ENCODE data around the gene SMYD3.

SMYD3 gene

DNA sequence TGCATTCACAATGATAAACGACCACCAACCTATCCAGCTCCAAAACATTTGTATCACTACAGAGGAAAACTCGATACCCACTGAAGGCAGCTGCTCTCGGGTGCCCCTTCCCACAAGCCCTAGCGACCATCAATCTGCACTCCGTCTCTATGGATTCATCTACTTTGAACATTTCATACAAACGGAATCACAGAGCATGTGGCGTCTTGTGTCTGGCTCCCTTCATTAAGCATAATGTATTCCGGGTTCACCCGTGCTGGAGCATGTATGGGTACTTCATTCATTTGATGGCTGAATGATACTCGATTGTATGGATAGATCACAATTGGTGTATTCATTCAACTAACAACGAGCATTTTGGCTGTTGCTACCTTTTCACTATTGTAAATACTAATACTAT, 340.2 kb downstream of the SMYD3 start:
- Mint-ChIP-seq H3K36me3 (peaks cover 23% of the 10 kb centered on the region), H3K27me3 (no peaks in the 10 kb centered on the region), H3K4me1 (ENCODE audit: low read depth) (no peaks in the 10 kb centered on the region), H3K4me3 (no peak overlapping the region), H3K27ac (no peak overlapping the region), H3K9me3 (ENCODE audit: low read depth) (no peaks in the 10 kb centered on the region)

DNA sequence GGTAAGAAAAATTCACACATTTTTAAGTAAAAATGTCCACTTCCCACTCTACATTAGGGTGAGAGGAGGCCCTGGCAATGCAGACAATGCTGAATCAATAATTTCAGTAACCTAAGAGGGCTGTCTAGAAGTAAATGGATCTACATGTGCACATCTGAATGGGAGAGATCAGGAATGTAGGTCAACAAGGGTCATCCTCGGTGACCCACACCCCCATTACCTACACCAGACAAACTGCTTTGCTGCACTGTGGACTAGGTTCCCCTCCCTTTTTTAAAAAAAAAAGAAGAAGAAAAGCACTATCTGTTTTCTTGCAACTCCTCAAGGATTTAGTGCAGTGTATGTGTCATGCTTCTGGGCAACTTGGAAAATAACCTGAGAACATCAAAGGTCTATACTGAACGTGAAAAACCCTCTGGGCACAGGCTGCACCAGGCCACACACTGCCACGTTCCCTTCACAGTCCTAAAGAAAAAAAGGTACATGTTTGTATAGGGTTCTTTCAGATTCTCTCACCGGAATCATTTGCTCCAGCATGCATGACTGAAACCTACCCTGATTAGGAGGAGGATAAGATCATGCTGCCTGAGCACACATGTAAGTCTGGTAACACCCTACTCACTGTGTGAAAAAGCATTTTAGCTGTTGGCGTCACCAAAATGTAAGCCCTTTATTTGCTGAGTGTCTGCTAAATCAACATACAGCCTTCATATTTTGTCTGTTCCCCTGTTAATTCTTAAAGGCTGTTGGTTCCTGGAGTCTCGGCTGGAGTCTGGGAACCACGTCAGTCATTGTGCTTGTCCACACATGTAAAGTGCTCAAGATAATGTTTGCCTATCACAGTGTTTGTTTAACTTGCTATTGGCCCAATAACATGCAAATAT, 341.0 kb downstream of the SMYD3 start:
- H3K4me1 Mint-ChIP-seq (ENCODE audit: low read depth): no peaks in the 10 kb centered on the region

DNA sequence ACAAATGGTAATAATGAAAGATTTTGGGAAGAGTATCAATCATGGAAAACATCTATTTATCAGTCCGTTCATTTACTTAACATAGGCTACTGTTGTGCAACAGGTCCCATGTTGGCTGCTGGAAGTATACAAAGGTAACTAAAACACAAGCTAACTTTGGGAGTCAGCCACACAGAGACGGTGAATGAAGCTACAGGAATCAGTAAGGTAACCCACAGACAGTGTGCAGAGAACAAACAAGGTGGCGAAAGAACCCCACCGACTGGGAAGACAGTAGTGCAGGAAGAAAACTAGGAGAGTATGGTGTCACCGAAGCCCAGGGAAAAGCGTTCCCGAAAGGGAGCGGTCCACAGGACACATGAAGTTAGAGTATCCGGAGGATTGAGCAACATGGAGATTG, 342.3 kb downstream of the SMYD3 start:
- Mint-ChIP-seq H3K27ac (no peak overlapping the region), H3K4me1 (ENCODE audit: low read depth) (no peaks in the 10 kb centered on the region), H3K4me3 (no peak overlapping the region), H3K27me3 (no peaks in the 10 kb centered on the region), H3K36me3 (peaks cover 27% of the 10 kb centered on the region), H3K9me3 (ENCODE audit: low read depth) (no peaks in the 10 kb centered on the region)

More for the DNA sequence above, 341.0 kb downstream of the SMYD3 start:
- Mint-ChIP-seq H3K36me3 (peaks cover 27% of the 10 kb centered on the region), H3K9me3 (ENCODE audit: low read depth) (no peaks in the 10 kb centered on the region), H3K27me3 (no peaks in the 10 kb centered on the region), H3K4me3 (no peak overlapping the region), H3K27ac (no peak overlapping the region)

DNA sequence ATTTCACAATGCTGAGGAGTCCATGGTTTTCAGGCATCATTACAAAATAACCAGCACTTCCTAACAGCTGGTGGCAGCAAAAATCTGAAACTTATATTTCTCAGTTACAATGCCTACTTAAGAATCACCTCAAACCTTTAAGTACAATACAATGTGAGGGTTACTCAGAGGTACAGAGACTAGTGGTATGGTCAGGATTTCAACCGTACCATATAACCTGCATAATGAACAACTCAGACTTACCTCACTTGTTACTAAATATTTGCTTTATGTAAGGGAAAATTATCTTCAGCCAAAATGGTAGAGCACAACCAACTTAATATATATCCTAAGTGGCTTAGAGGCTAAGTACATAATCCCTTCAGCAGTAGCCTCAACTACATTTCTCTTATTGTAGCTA, 344.5 kb downstream of the SMYD3 start:
- H3K4me1 Mint-ChIP-seq (ENCODE audit: low read depth): no peaks in the 10 kb centered on the region
- H3K4me3 Mint-ChIP-seq: no peak overlapping the region
- peaks cover 18% of the 10 kb centered on the region for H3K36me3 Mint-ChIP-seq
- no peaks in the 10 kb centered on the region for H3K9me3 Mint-ChIP-seq (ENCODE audit: low read depth)
- H3K27ac Mint-ChIP-seq: no peak overlapping the region
- no peaks in the 10 kb centered on the region for H3K27me3 Mint-ChIP-seq

DNA sequence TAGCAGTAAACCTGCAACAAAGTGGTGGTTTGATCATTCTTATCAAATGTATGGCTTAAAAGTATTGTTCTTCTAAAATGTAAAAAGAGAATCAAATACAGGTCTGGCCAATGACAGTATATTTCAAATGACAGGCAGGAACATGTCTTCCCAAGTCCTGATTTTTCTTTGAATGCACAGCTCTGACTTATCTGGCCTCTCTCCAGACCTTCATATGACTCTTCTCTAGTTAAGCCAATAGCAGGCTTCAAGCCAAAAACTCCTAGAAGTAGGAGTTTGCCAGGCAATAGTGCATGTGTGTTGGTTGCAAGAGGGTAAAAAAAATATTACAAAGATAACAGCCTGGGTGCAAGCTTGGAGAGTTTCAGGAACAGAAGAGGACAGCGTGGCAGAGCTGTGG, 345.5 kb downstream of the SMYD3 start:
- no peak overlapping the region for H3K27ac Mint-ChIP-seq
- no peak overlapping the region for H3K4me3 Mint-ChIP-seq
- no peaks in the 10 kb centered on the region for H3K4me1 Mint-ChIP-seq (ENCODE audit: low read depth)
- no peaks in the 10 kb centered on the region for H3K27me3 Mint-ChIP-seq
- no peaks in the 10 kb centered on the region for H3K9me3 Mint-ChIP-seq (ENCODE audit: low read depth)
- peaks cover 17% of the 10 kb centered on the region for H3K36me3 Mint-ChIP-seq

DNA sequence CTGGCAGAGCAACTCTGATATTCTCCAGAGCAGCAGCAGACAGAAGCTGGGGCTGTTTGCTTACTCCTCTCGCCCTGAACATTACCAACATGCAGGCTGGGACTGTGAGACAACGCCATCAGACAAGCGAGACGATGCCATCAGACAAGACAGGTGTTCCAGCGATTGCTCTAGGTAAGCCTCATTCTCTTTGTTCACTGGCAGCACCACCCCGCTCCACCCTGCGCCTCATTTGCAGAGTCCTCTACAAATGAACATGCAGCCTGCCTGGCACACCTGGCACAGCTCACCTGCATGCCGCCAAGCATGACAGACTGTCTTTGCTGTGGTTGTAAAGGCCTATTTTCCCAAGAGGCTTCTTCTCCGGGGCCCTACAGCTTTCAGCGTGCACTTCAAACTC, 346.2 kb downstream of the SMYD3 start:
- H3K27ac Mint-ChIP-seq: no peak overlapping the region
- no peaks in the 10 kb centered on the region for H3K27me3 Mint-ChIP-seq
- peaks cover 20% of the 10 kb centered on the region for H3K36me3 Mint-ChIP-seq
- H3K4me1 Mint-ChIP-seq (ENCODE audit: low read depth): no peaks in the 10 kb centered on the region
- H3K9me3 Mint-ChIP-seq (ENCODE audit: low read depth): no peaks in the 10 kb centered on the region
- H3K4me3 Mint-ChIP-seq: no peak overlapping the region

DNA sequence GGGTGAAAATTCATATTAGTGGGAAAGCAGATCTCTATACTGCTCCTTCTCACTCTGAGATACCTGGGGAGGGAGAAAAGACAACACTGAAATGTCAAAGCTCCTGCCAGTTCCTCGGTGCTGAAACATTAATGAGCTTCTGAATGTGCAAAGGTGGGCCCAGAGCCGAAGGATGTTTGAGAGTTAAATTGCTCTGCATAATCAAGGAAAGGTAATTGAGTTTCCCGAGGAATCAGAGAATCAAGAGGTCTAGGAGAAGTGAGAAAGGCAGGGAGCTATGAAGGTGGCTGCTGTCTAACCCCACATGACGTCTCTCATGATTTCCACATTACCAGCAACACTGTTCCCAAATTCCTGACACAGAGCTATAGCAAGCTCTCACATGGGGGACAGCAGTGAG, 346.7 kb downstream of the SMYD3 start:
- Mint-ChIP-seq H3K36me3 (peaks cover 20% of the 10 kb centered on the region), H3K4me1 (ENCODE audit: low read depth) (no peaks in the 10 kb centered on the region), H3K27ac (no peak overlapping the region), H3K9me3 (ENCODE audit: low read depth) (no peaks in the 10 kb centered on the region), H3K4me3 (no peak overlapping the region), H3K27me3 (no peaks in the 10 kb centered on the region)

DNA sequence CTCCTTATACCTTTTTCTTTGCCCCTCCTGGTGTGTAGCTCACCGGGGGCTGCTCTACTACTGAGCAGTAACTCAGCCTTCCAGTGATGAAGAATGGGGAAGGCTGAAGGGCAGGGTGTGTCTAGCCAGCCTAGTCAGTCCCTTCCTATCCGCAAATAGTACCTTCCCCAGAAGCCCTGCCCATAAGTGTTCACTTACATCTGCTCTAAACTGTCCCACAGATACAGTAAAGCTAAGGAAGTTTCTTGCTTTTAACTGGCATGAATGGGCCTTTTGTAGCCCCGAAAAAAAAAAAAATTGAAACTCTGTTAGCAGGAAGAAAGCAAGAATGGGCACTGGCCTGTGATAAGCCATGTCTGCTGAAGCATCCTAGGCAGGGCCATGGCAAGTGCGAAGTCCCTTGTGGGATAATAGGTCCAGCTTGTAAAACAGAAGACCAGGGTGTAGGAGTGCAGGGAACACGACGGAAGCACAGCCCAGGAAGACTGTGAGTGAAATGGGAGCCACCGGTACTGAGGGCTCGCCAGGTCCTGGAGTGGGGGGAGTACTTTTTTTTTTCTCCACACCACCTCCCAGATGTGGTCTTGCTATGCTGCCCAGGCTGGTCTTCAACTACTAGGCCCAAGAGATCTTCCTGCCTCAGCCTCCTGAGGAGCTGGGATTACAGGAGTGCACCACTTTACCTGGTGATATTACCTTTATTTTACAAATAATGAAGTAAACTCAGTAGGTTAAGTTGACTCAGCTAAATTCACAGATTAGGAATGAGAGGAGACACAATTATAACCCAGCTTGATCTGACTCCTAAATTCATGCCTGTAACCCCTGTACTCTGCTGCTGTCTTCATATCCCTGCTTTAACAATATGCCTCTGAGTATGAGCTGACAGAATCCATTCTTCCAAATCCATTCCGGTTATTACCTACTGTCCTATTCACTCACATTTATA, 347.5 kb downstream of the SMYD3 start:
- Mint-ChIP-seq H3K9me3 (ENCODE audit: low read depth) (no peaks in the 10 kb centered on the region), H3K4me1 (ENCODE audit: low read depth) (no peaks in the 10 kb centered on the region), H3K4me3 (no peak overlapping the region), H3K27ac (no peak overlapping the region), H3K36me3 (peaks cover 13% of the 10 kb centered on the region), H3K27me3 (no peaks in the 10 kb centered on the region)

DNA sequence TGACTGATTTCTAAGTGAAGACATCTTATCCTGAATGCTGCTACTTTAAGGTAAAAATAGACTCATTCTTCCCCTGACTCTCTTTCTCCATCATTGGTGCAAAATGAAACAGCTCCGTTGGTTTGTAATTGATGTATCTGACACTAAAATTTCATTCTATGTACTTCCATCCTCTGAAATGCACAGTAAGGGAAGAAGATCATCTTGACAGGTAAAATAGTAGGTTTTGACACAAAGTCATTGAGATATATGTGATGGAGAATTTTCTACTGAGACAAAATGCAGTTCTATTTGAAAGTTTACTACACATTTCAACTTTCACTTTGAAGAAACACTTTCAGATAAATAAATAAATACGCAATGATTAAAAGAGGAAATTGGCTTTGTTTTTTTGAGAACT, 348.9 kb downstream of the SMYD3 start:
- Mint-ChIP-seq H3K4me3 (no peak overlapping the region), H3K27me3 (no peaks in the 10 kb centered on the region), H3K36me3 (peaks cover 15% of the 10 kb centered on the region), H3K4me1 (ENCODE audit: low read depth) (no peaks in the 10 kb centered on the region), H3K27ac (no peak overlapping the region), H3K9me3 (ENCODE audit: low read depth) (no peaks in the 10 kb centered on the region)

DNA sequence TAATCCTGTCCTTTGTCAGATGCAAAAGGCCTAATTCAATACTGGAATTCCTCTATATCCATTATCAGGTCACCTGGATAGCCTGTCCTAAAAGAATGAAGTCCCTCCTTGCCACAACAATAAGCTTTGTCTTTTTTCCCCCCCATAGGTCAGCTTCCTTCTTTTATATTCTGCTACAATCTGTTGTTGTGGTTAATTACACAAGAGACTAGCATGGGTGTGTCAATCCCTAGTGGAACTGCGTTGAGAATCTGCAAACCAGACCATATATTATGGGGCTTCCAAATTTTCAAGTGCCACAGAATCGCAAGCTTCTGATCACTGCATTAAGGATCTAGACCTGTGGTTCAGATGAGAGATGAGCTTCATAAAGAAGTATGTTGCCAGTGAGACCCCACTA, 349.6 kb downstream of the SMYD3 start:
- no peaks in the 10 kb centered on the region for H3K27me3 Mint-ChIP-seq
- no peaks in the 10 kb centered on the region for H3K4me1 Mint-ChIP-seq (ENCODE audit: low read depth)
- no peak overlapping the region for H3K4me3 Mint-ChIP-seq
- H3K9me3 Mint-ChIP-seq (ENCODE audit: low read depth): no peaks in the 10 kb centered on the region
- H3K36me3 Mint-ChIP-seq: peaks cover 15% of the 10 kb centered on the region
- no peak overlapping the region for H3K27ac Mint-ChIP-seq

DNA sequence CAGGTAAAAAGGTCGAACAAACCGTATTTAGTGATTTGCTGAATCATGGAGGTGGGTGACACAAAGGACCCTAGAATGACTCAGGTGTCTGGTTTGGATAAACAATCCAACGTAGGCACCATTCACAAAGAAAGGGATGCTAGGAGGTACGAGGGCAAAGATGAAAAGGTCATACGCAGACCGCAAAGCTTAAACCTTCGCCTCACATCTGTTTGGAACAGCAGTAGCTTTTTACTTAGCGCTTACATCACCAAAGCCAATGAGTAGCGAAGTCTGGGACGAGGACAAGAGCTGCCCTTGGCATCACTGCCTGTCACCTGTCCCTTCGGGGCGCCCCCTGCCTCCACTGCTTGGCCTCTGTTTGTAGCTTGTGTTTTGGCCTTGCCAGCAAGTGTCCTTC, 350.2 kb downstream of the SMYD3 start:
- H3K4me3 Mint-ChIP-seq: no peak overlapping the region
- H3K9me3 Mint-ChIP-seq (ENCODE audit: low read depth): no peaks in the 10 kb centered on the region
- H3K4me1 Mint-ChIP-seq (ENCODE audit: low read depth): no peaks in the 10 kb centered on the region
- no peak overlapping the region for H3K27ac Mint-ChIP-seq
- H3K36me3 Mint-ChIP-seq: peaks cover 16% of the 10 kb centered on the region
- no peaks in the 10 kb centered on the region for H3K27me3 Mint-ChIP-seq

DNA sequence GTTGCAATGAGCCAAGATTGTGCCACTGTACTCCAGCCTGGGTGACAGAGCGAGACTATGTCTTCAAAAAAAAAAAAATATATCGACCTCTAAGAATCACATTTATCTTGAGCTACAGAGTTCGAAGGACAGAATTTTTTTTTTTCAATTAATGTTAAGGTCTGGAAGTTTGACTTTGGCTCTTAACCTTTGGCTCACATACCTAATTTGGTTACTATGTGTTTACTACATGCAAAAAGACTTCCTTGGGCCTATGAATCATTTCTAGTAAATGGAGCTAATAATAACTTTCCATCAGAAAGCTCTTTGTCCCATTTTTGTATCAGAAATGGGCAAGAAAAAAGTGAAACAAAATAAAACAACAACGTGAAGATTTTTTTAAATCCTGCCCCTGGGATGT, 351.2 kb downstream of the SMYD3 start:
- Mint-ChIP-seq H3K4me1 (ENCODE audit: low read depth) (no peaks in the 10 kb centered on the region), H3K36me3 (peaks cover 17% of the 10 kb centered on the region), H3K27ac (no peak overlapping the region), H3K4me3 (no peak overlapping the region), H3K9me3 (ENCODE audit: low read depth) (no peaks in the 10 kb centered on the region), H3K27me3 (no peaks in the 10 kb centered on the region)

DNA sequence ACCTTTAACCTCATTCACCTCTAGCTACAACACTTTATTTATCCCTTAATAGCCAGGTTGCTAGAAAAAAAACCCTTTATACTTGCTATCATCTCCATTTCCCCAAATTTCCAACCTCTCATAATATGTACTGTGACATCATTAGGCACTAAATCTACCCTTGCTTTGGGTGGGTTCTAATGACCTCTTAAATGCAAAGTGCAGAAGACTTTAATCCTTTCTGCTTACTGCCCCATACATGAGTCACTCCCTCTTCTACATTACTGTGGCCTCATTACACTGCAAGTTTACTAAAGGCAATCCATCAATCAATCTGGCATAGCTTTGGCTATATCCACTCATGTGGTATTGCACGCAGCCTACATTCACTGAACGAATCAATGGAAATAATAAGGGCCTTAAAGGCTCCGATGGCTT, 353.3 kb downstream of the SMYD3 start:
- H3K27me3 Mint-ChIP-seq: no peaks in the 10 kb centered on the region
- no peaks in the 10 kb centered on the region for H3K4me1 Mint-ChIP-seq (ENCODE audit: low read depth)
- no peak overlapping the region for H3K27ac Mint-ChIP-seq
- peaks cover 21% of the 10 kb centered on the region for H3K36me3 Mint-ChIP-seq
- no peak overlapping the region for H3K4me3 Mint-ChIP-seq
- H3K9me3 Mint-ChIP-seq (ENCODE audit: low read depth): no peaks in the 10 kb centered on the region

DNA sequence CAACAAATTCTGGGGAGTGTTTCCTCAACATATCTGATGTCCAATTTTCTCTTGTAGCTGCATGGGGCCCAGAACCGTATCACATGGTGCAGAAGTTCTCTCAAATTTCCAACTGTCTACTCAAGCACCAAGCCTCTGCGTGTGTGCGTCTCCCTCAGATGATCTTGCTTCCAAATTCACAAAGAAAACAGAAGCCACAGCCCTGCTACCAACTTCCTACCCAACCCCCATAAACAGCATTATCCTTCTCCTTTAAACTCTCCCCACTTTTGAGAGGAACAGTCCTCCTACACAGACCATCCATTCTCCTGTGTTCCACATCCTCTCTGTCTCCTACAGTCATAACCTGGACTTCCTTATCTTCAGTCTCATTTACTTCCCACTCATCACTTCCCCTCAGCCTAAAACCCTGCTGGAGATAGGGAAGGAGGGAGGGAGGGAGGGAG, 354.1 kb downstream of the SMYD3 start:
- no peak overlapping the region for H3K27ac Mint-ChIP-seq
- H3K4me3 Mint-ChIP-seq: no peak overlapping the region
- no peaks in the 10 kb centered on the region for H3K4me1 Mint-ChIP-seq (ENCODE audit: low read depth)
- H3K9me3 Mint-ChIP-seq (ENCODE audit: low read depth): no peaks in the 10 kb centered on the region
- no peaks in the 10 kb centered on the region for H3K27me3 Mint-ChIP-seq
- H3K36me3 Mint-ChIP-seq: peaks cover 21% of the 10 kb centered on the region

DNA sequence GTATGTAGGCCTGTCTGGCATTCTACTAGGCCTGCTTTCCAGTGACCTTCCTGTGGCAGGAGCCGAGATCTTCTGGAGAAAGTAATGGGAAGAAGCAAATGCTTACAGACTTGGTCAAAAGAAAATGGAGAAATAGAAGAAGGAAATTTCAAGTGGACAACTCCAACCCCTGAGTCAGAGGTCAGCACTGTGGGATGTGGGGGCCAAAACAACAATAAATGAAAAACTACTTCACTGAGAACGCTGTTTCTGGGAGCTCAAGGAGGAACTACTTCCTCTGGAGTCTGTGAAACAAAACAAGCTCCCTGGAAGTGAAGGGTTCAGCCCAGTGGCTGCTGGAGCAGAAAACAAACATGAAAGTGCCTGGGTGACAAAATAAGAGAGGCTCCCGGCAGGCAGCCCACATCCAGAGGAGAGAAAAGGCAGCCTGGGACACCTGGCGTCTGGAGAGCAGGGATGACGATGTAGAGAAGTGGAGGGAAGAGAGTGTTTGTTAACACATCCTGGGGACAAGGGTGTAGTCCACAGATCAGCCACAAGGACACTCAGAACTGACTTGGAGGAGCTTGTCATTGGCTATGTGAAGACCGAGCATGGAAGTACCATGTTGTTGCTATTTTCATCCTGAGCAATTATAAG, 355.2 kb downstream of the SMYD3 start:
- Mint-ChIP-seq H3K4me3 (no peak overlapping the region), H3K27ac (no peak overlapping the region), H3K36me3 (peaks cover 21% of the 10 kb centered on the region), H3K27me3 (no peaks in the 10 kb centered on the region), H3K4me1 (ENCODE audit: low read depth) (no peaks in the 10 kb centered on the region), H3K9me3 (ENCODE audit: low read depth) (no peaks in the 10 kb centered on the region)

Measured in activated naive CD8-positive, alpha-beta T cell (primary cell).